Panc1 (cell line): ENCODE data around the gene MEGF11.

ENCODE experiments used
- POLR2AphosphoS5 ChIP-seq: IDR thresholded peaks from 2 replicates; pipeline ENCODE4 v1.6.1; 2012; ENCODE audit warnings: mild to moderate bottlenecking, low read depth, low read length, moderate library complexity
- TF ChIP-seq, protein P1 (sequence below): fragments of 450-650 bp; IDR thresholded peaks from 2 replicates; pipeline ENCODE4 v1.5.1; 2017; ENCODE audit warnings: mild to moderate bottlenecking

DNA sequence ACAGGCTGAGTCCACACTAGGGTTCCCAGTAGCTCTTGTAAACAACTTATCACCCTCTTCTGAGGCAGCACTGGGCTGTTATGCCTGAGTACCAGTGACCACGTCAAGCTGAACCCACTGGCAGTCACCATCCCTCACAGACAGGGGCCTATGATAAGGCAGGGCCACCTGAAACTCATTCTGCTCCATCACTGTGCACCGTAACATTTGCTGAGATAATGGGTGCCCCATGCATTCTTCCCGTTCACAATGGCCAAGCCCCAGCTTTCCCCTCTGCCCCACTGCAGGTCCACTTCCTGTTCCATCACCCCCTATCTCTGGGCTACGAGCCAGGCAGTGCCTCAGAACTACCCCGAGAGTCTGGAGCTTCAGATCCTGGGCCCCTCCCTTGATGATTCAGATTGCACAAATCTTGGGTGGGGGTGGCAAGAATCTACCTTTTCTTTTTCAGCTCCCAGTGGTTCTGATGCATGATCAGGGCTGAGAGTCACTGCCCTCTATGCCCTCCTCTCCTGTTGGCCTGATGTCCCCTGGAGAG, 226.2 kb downstream of the MEGF11 start:
- TF ChIP-seq, protein P1, sequence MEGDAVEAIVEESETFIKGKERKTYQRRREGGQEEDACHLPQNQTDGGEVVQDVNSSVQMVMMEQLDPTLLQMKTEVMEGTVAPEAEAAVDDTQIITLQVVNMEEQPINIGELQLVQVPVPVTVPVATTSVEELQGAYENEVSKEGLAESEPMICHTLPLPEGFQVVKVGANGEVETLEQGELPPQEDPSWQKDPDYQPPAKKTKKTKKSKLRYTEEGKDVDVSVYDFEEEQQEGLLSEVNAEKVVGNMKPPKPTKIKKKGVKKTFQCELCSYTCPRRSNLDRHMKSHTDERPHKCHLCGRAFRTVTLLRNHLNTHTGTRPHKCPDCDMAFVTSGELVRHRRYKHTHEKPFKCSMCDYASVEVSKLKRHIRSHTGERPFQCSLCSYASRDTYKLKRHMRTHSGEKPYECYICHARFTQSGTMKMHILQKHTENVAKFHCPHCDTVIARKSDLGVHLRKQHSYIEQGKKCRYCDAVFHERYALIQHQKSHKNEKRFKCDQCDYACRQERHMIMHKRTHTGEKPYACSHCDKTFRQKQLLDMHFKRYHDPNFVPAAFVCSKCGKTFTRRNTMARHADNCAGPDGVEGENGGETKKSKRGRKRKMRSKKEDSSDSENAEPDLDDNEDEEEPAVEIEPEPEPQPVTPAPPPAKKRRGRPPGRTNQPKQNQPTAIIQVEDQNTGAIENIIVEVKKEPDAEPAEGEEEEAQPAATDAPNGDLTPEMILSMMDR = no peak
- no peak for TF ChIP-seq POLR2AphosphoS5
